ENCODE measurements around the gene IRX3.

GRCh38 chr16:54248863-54249710 lies 37.5 kb downstream of the IRX3 start:
- TF ChIP-seq, protein P1, sequence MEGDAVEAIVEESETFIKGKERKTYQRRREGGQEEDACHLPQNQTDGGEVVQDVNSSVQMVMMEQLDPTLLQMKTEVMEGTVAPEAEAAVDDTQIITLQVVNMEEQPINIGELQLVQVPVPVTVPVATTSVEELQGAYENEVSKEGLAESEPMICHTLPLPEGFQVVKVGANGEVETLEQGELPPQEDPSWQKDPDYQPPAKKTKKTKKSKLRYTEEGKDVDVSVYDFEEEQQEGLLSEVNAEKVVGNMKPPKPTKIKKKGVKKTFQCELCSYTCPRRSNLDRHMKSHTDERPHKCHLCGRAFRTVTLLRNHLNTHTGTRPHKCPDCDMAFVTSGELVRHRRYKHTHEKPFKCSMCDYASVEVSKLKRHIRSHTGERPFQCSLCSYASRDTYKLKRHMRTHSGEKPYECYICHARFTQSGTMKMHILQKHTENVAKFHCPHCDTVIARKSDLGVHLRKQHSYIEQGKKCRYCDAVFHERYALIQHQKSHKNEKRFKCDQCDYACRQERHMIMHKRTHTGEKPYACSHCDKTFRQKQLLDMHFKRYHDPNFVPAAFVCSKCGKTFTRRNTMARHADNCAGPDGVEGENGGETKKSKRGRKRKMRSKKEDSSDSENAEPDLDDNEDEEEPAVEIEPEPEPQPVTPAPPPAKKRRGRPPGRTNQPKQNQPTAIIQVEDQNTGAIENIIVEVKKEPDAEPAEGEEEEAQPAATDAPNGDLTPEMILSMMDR (IDR thresholded peaks at IDR 0.05; ENCODE audit: low read depth, low read length), result no peak
- TF ChIP-seq POLR2A (IDR thresholded peaks at IDR 0.05; ENCODE audit: extremely low read depth, insufficient read length) (no peak), MYC (IDR thresholded peaks at IDR 0.05; ENCODE audit: low read depth, low read length) (no peak)
- TF ChIP-seq, protein P2, sequence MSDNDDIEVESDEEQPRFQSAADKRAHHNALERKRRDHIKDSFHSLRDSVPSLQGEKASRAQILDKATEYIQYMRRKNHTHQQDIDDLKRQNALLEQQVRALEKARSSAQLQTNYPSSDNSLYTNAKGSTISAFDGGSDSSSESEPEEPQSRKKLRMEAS (IDR thresholded peaks at IDR 0.05; ENCODE audit: low read depth, low read length), result no peak
